GM04503 (cell line): Measurements from ENCODE around the gene PTX4.
"Not testable (repeated sequence)": the region's sequence is repeated elsewhere in the genome, so short reads cannot be mapped to it uniquely, and the experiment has no call there.

Source experiments
- DNase-seq: peaks from one replicate; pipeline ENCODE4 v3.0.0-alpha.2; 2012; ENCODE audit warnings: low read depth

The PTX4 gene

GRCh38 chr16:1443980-1444729 is 44.6 kb downstream of the PTX4 start, which contains the start of gene CCDC154:
Gene CCDC154 (minus strand): TSS chr16:1444556. CDS start chr16:1444322, 234 bp downstream.
- no peak for DNase-seq

GRCh38 chr16:1443403-1443973 is 45.3 kb downstream of the PTX4 start:
- DNase-seq = no peak

GRCh38 chr16:1442697-1443096 is 46.0 kb downstream of the PTX4 start:
- DNase-seq = no peak

- no peak for DNase-seq
These were observed 47.3 kb downstream of the PTX4 start for GRCh38 chr16:1441391-1441829.

GRCh38 chr16:1439699-1440074 is 49.1 kb downstream of the PTX4 start:
- DNase-seq = not testable (repeated sequence)

- DNase-seq = no peak
These were observed 49.6 kb downstream of the PTX4 start for GRCh38 chr16:1439058-1439698.

- DNase-seq = no peak
These were observed 50.3 kb downstream of the PTX4 start for GRCh38 chr16:1438229-1439057.

- no peak for DNase-seq
These were observed 51.1 kb downstream of the PTX4 start for GRCh38 chr16:1437606-1438005.

GRCh38 chr16:1436731-1437355 is 51.9 kb downstream of the PTX4 start:
- DNase-seq = no peak

GRCh38 chr16:1435921-1436697 is 52.6 kb downstream of the PTX4 start:
- DNase-seq = no peak
